HepG2 (cell line): ENCODE measurements around the gene KRTAP9-9. TPM values are rescaled to one million over a fixed set of nuclear protein-coding genes. Genes with fewer than 3 reads are reported as not detected.
"Not testable (repeated sequence)": the region's sequence is repeated elsewhere in the genome, so short reads cannot be mapped to it uniquely, and the experiment has no call there.

ENCODE experiments used
- ATAC-seq: fragments of 200-7000 bp; cut with Tn5 transposase; 3 replicates; pipeline ENCODE4 v1.9.1; 2020; ENCODE audit warnings: mild to moderate bottlenecking, moderate library complexity
- BruUV-seq: library from RNA; stranded (reverse); fragments of 400-500 nt; replicated peaks from 2 replicates; lab custom pipeline; 2021; lab: Mats Ljungman, UMichigan
- CTCF ChIA-PET: fragments of 300-600 bp; formaldehyde crosslinking; extraction: SDS; loops from one replicate; lab custom pipeline; 2021; ENCODE audit warnings: low total read pairs, inconsistent platforms, low intra/inter-chr PET ratio; lab: Yijun Ruan, JAX
- POLR2A ChIA-PET: fragments of 350-600 bp; sonication (Branson Sonifier 250); formaldehyde crosslinking; loops from one replicate; lab custom pipeline; 2020; ENCODE audit warnings: antibody characterized with exemption, inconsistent platforms; lab: Yijun Ruan, JAX
- DNase-seq: peaks from one replicate; pipeline ENCODE4 v3.0.0-alpha.2; 2015; ENCODE audit warnings: low spot score
- FAIRE-seq: peaks from 3 replicates; lab custom pipeline; 2011; peaks lifted over from hg19 to GRCh38; lab: Jason Lieb, UNC
- H2AFZ ChIP-seq: one replicate; pipeline ENCODE4 v1.6.1; 2011; ENCODE audit warnings: low read length, inconsistent platforms
- H3K27ac ChIP-seq: fragments of 300-600 bp; 3 replicates; pipeline ENCODE4 v1.8.0; 2011; ENCODE audit warnings: mixed run types, mild to moderate bottlenecking, mixed read lengths, low read length, inconsistent platforms; ENCODE audit not compliant: insufficient read depth; ENCODE audit errors: extremely low read length
- H3K27me3 ChIP-seq, 2 experiments: fragments of 200-600 bp in 1 of 2; 2 replicates in 1 of 2; 3 replicates in 1 of 2; pipeline versions ENCODE4 v1.6.0 to v1.8.0; 2011; ENCODE audit warnings: low read length in 2 of 2, mild to moderate bottlenecking in 2 of 2, moderate library complexity in 2 of 2, inconsistent platforms in 1 of 2; ENCODE audit not compliant: insufficient read depth in 2 of 2, control insufficient read depth in 1 of 2
- H3K36me3 ChIP-seq, 2 experiments: fragments of 200-600 bp in 1 of 2; replicated peaks in 1 of 2; 2 replicates in 1 of 2; 3 replicates in 1 of 2; pipeline versions ENCODE4 v1.5.1 to v1.8.0; 2011; ENCODE audit warnings: low read length in 2 of 2, inconsistent platforms in 1 of 2; ENCODE audit not compliant: insufficient read depth in 2 of 2, control insufficient read depth in 1 of 2
- H3K4me1 ChIP-seq: 2 replicates; pipeline ENCODE4 v1.5.1; 2012; ENCODE audit warnings: low read length, inconsistent platforms; ENCODE audit not compliant: insufficient read depth
- H3K4me2 ChIP-seq: 2 replicates; pipeline ENCODE4 v1.6.0; 2011; ENCODE audit warnings: low read depth, low read length, inconsistent platforms
- H3K4me3 ChIP-seq, 3 experiments: fragments of 200-600 bp in 1 of 3; sonication (generic), shearing (Covaris generic) in 1 of 3; replicated peaks in 1 of 3; 2 replicates each; pipeline ENCODE4 v1.5.1; 2011 to 2016; ENCODE audit warnings: low read length in 3 of 3, inconsistent platforms in 2 of 3, low read depth in 2 of 3, mild to moderate bottlenecking in 2 of 3, control low read depth in 1 of 3, mixed read lengths in 1 of 3; ENCODE audit not compliant: insufficient read depth in 1 of 3
- H3K79me2 ChIP-seq: one replicate; pipeline ENCODE4 v1.6.1; 2011; ENCODE audit warnings: low read length, inconsistent platforms; ENCODE audit not compliant: insufficient read depth
- H3K9ac ChIP-seq: 2 replicates; pipeline ENCODE4 v1.6.0; 2011; ENCODE audit warnings: mild to moderate bottlenecking, low read depth, low read length, inconsistent platforms; ENCODE audit not compliant: insufficient read depth
- H3K9me3 ChIP-seq: 2 replicates; pipeline ENCODE4 v1.5.1; 2012; ENCODE audit warnings: mild to moderate bottlenecking, low read length
- H4K20me1 ChIP-seq: 2 replicates; pipeline ENCODE4 v1.6.0; 2011; ENCODE audit warnings: inconsistent platforms, mild to moderate bottlenecking, low read length, moderate library complexity; ENCODE audit not compliant: insufficient read depth
- ATF7 ChIP-seq, 2 experiments: fragments of 450-650 bp in 1 of 2; sonication (generic) in 1 of 2; formaldehyde crosslinking in 1 of 2; IDR thresholded peaks; 2 replicates each; pipeline versions ENCODE4 v1.4.0 to v1.6.1; 2016 to 2020; ENCODE audit warnings: antibody characterized with exemption in 1 of 2, mild to moderate bottlenecking in 1 of 2, missing genetic modification reagents in 1 of 2
- WGBS: methylation state at CpG from one replicate; pipeline ENCODE4 v1.1.6; 2017; ENCODE audit warnings: low lambda C conversion rate; 5-methylcytosine and 5-hydroxymethylcytosine counted together
- in situ Hi-C: cut with HindIII; loops from 2 replicates; pipeline ENCODE4 v1.10.0; 2017; ENCODE audit warnings: low pct_unique_long_range_greater_than_20kb; ENCODE audit not compliant: extremely low pct_ligation_motif_present
- intact Hi-C: fragments of 100-400 bp; cut with micrococcal nuclease; formaldehyde crosslinking; loops from one replicate; pipeline ENCODE4 v1.10.0; 2022; ENCODE audit not compliant: unreplicated experiment
- polyA plus RNA-seq, 8 experiments: library from polyadenylated mRNA; depleted of rRNA in 3 of 8; stranded (reverse) in 7 of 8; unstranded in 1 of 8; fragments of >200 nt; fragmentation: Illumina TruSeq in 4 of 8; extraction: Trizol in 4 of 8; gene quantifications; 2 replicates each; pipeline versions ENCODE4 v1.2.1 to v1.2.3, GENCODE V29; 2011 to 2016; ENCODE audit warnings: low read depth in 4 of 8, missing spikeins in 1 of 8, mixed read lengths in 1 of 8; ENCODE audit not compliant: insufficient read depth in 1 of 8
- total RNA-seq, 5 experiments: library from RNA; depleted of rRNA; stranded (reverse); fragments of >200 nt; fragmentation: Illumina TruSeq; extraction: Trizol; gene quantifications; 2 replicates each; pipeline ENCODE4 v1.2.3, GENCODE V29; 2016; ENCODE audit warnings: low read depth in 1 of 5

KRTAP9-9 gene
- total and polyA plus RNA-seq, 2 of the 13 experiments (the other 11 are each of a cell fraction or from before 2014, with no cell fraction given), result not detected

DNA sequence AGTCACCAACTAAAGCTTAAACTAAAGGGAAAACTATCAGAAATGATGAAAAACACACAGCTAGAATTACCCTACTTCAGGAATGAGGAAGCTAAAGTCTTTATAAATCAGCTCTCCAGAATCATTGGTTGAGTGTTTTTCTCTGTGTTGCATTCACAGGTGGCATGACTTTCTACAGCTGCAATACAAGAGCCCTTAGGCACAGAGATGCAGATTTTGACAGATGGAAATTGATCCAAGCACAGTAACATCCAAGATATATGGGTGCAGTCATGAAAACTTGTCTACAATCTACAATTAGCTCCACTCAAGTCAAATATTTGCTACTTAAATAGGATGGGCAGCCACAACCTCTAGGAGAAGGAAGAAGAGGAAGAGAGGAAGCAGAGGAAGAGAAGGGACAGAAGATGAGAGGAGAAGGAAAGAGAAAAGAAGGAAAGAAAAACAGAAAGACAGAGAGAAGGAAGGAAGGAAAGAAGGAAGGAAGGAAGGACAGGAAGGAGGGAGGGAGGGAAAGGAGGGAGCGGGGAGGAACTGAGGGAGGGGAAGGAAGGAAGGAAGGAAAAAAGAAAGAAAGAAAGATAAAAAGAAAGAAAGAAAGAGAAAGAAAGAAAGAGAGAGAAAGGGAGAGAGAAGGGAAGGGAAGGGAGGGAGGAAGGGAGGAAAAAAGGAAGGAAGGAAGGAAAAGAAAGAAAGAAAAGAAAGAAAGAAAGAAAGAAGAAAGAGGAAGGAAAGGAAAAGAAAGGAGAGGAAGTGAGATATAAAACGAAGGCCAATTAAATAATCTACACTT is 8.0 kb upstream of the KRTAP9-9 start:
- ATAC-seq; H3K36me3 ChIP-seq; DNase-seq; H2AFZ ChIP-seq; POLR2A ChIA-PET; FAIRE-seq; BruUV-seq; H3K79me2 ChIP-seq; H3K9me3 ChIP-seq; in situ Hi-C loops; H3K9ac ChIP-seq; CTCF ChIA-PET; H3K27ac ChIP-seq; H3K4me3 ChIP-seq; H3K27me3 ChIP-seq; H3K4me2 ChIP-seq; H4K20me1 ChIP-seq; intact Hi-C loops; H3K4me1 ChIP-seq; TF ChIP-seq ATF7 (CRISPR knock-in tag; IDR thresholded peaks at IDR 0.05): not testable (repeated sequence)
- under 1% methylated on average over 2 of the region's 2 CpGs for WGBS
- 0 out of 2 replicates have a peak, but pooled peaks have one; percentile 2 for TF ChIP-seq ATF7 (IDR thresholded peaks at IDR 0.05)

DNA sequence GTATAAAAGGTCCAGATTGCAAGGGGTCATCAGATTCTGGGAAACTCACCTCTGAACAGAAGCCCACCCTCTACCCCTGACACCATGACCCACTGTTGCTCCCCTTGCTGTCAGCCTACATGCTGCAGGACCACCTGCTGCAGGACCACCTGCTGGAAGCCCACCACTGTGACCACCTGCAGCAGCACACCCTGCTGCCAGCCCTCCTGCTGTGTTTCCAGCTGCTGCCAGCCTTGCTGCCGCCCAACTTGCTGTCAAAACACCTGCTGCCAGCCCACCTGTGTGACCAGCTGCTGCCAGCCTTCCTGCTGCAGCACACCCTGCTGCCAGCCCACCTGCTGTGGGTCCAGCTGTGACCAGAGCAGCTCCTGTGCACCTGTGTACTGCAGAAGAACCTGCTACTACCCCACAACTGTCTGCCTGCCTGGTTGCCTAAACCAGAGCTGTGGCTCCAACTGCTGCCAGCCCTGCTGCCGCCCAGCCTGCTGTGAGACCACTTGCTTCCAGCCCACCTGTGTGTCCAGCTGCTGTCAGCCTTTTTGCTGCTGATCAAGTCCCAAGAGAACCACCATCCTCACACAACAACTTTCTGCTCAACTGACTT is 5.4 kb upstream of the KRTAP9-9 start, which contains the start of gene KRTAP9-4:
TSS of gene KRTAP9-4 (plus strand) at position 51 of the 604 bp plus-strand sequence. CDS start at position 85, 34 bp downstream.
- FAIRE-seq, H4K20me1 ChIP-seq, BruUV-seq, H3K4me1 ChIP-seq, in situ Hi-C loops, H2AFZ ChIP-seq, CTCF ChIA-PET, H3K9ac ChIP-seq, H3K4me3 ChIP-seq, H3K4me2 ChIP-seq, H3K36me3 ChIP-seq, POLR2A ChIA-PET, DNase-seq, H3K27ac ChIP-seq, intact Hi-C loops, H3K9me3 ChIP-seq, H3K79me2 ChIP-seq, ATAC-seq: not testable (repeated sequence)
- H3K27me3 ChIP-seq, result peaks cover 0 to 11% of the 10 kb centered on the region in 2 experiments; a peak in 3 of 5 replicates
- 0% methylated on average over 1 of the region's 2 CpGs for WGBS
